Neuronal stem cell (in vitro differentiated cells): ENCODE measurements around the gene JAK1.

Source experiments
- DNase-seq: peaks from one replicate; pipeline ENCODE4 v3.0.0-alpha.2; 2013; ENCODE audit warnings: low spot score
- H2AFZ ChIP-seq: one replicate; pipeline ENCODE4 v1.6.1; 2013; ENCODE audit warnings: mild to moderate bottlenecking, low read length, inconsistent platforms
- H2AK5ac ChIP-seq: 2 replicates; pipeline ENCODE4 v1.6.1; 2013; ENCODE audit warnings: low read depth, mild to moderate bottlenecking, inconsistent platforms, low read length, moderate library complexity, mixed read lengths
- H2BK120ac ChIP-seq: 2 replicates; pipeline ENCODE4 v1.6.1; 2013; ENCODE audit warnings: low read depth, mild to moderate bottlenecking, inconsistent platforms, low read length, moderate library complexity, mixed read lengths
- H2BK12ac ChIP-seq: one replicate; pipeline ENCODE4 v1.6.1; 2013; ENCODE audit warnings: low read length, inconsistent platforms
- H2BK15ac ChIP-seq: 2 replicates; pipeline ENCODE4 v1.6.1; 2013; ENCODE audit warnings: mild to moderate bottlenecking, low read length, inconsistent platforms, mixed read lengths
- H2BK5ac ChIP-seq: one replicate; pipeline ENCODE4 v1.6.1; 2013; ENCODE audit warnings: inconsistent platforms, mild to moderate bottlenecking, low read length, moderate library complexity
- H3K14ac ChIP-seq: one replicate; pipeline ENCODE4 v1.6.1; 2013; ENCODE audit warnings: low read length, inconsistent platforms
- H3K18ac ChIP-seq: 2 replicates; pipeline ENCODE4 v1.6.1; 2013; ENCODE audit warnings: low read length, inconsistent platforms
- H3K23ac ChIP-seq: 2 replicates; pipeline ENCODE4 v1.6.1; 2013; ENCODE audit warnings: low read depth, mild to moderate bottlenecking, mixed read lengths, low read length, inconsistent platforms; ENCODE audit not compliant: poor library complexity
- H3K27ac ChIP-seq: replicated peaks from 3 replicates; pipeline ENCODE4 v1.5.1; 2013; ENCODE audit warnings: low read length, inconsistent platforms
- H3K27me3 ChIP-seq, 3 experiments: 2 replicates each; pipeline ENCODE4 v1.6.1; 2013; ENCODE audit warnings: low read length in 3 of 3, mild to moderate bottlenecking in 2 of 3, inconsistent platforms in 1 of 3, low read depth in 1 of 3, mixed read lengths in 1 of 3, moderate library complexity in 1 of 3; ENCODE audit not compliant: control insufficient read depth in 3 of 3, insufficient read depth in 3 of 3
- H3K36me3 ChIP-seq, 2 donors: replicated peaks in 1 of 2; 2 replicates each; pipeline ENCODE4 v1.6.1; 2013; ENCODE audit warnings: low read length in 2 of 2; ENCODE audit not compliant: control insufficient read depth in 2 of 2, insufficient read depth in 2 of 2
- H3K4ac ChIP-seq: 2 replicates; pipeline ENCODE4 v1.6.1; 2013; ENCODE audit warnings: inconsistent platforms, mild to moderate bottlenecking, low read length, moderate library complexity
- H3K4me1 ChIP-seq, 2 donors: 1 replicate in 1 of 2; 2 replicates in 1 of 2; pipeline ENCODE4 v1.6.1; 2013; ENCODE audit warnings: low read length in 2 of 2, low read depth in 1 of 2; ENCODE audit not compliant: control insufficient read depth in 2 of 2, insufficient read depth in 1 of 2
- H3K4me2 ChIP-seq: one replicate; pipeline ENCODE4 v1.6.1; 2013; ENCODE audit warnings: mild to moderate bottlenecking, low read length, inconsistent platforms; ENCODE audit not compliant: insufficient read depth, poor library complexity, severe bottlenecking
- H3K4me3 ChIP-seq, 2 donors: 2 replicates each; pipeline ENCODE4 v1.5.1; 2013; ENCODE audit warnings: low read length in 2 of 2, mild to moderate bottlenecking in 2 of 2, inconsistent platforms in 1 of 2, moderate library complexity in 1 of 2
- H3K79me1 ChIP-seq: one replicate; pipeline ENCODE4 v1.6.1; 2013; ENCODE audit warnings: low read depth, mild to moderate bottlenecking, inconsistent platforms, low read length, moderate library complexity
- H3K9ac ChIP-seq: one replicate; pipeline ENCODE4 v1.6.1; 2013; ENCODE audit warnings: mild to moderate bottlenecking, low read depth, low read length, inconsistent platforms; ENCODE audit not compliant: poor library complexity
- H3K9me3 ChIP-seq, 2 donors: replicated peaks in 1 of 2; 2 replicates each; pipeline versions ENCODE3 to v1.6.1; 2013; ENCODE audit warnings: low read length in 2 of 2, mild to moderate bottlenecking in 2 of 2, inconsistent platforms in 1 of 2, low read depth in 1 of 2, mixed read lengths in 1 of 2, moderate library complexity in 1 of 2; ENCODE audit not compliant: control insufficient read depth in 2 of 2, insufficient read depth in 1 of 2
- H4K8ac ChIP-seq: one replicate; pipeline ENCODE4 v1.6.1; 2013; ENCODE audit warnings: low read depth, mild to moderate bottlenecking, inconsistent platforms, low read length, moderate library complexity
- H4K91ac ChIP-seq: one replicate; pipeline ENCODE4 v1.6.1; 2013; ENCODE audit warnings: low read length, low read depth, mild to moderate bottlenecking, inconsistent platforms; ENCODE audit not compliant: poor library complexity
- WGBS, 2 donors: extraction: QIAGEN DNeasy Blood & Tissue Kit; methylation state at CpG; one replicate each; pipeline ENCODE4 v1.1.7; 2013; ENCODE audit warnings: missing lambda C conversion rate in 2 of 2, mixed read lengths in 1 of 2; ENCODE audit not compliant: insufficient read length in 2 of 2, insufficient replicate concordance in 1 of 2; ENCODE audit errors: extremely low coverage in 2 of 2; 5-methylcytosine and 5-hydroxymethylcytosine counted together

The JAK1 gene

GRCh38 chr1:64983110-64983509, 16.8 kb upstream of the JAK1 start:
- no peak overlapping the region for H3K14ac ChIP-seq
- no peak overlapping the region for H4K8ac ChIP-seq
- no peak overlapping the region for H3K23ac ChIP-seq
- no peak overlapping the region for H2BK120ac ChIP-seq
- H3K18ac ChIP-seq, result no peak overlapping the region
- DNase-seq, result no peak
- no peak overlapping the region for H2AFZ ChIP-seq
- H3K9me3 ChIP-seq, result no peaks in the 10 kb centered on the region
- no CpG with 5 or more reads among the region's 5 CpGs for WGBS, 2 donors
- no peak overlapping the region for H2BK15ac ChIP-seq
- H3K27me3 ChIP-seq, result no peaks in the 10 kb centered on the region
- no peak overlapping the region for H3K9ac ChIP-seq
- no peaks in the 10 kb centered on the region for H3K36me3 ChIP-seq
- H4K91ac ChIP-seq, result no peak overlapping the region
- no peaks in the 10 kb centered on the region for H3K4me1 ChIP-seq
- no peak overlapping the region for H2BK12ac ChIP-seq
- no peak overlapping the region for H3K4me2 ChIP-seq
- H3K4me3 ChIP-seq, result no peak overlapping the region
- H3K27ac ChIP-seq, result no peak overlapping the region
- no peak overlapping the region for H2AK5ac ChIP-seq
- no peak overlapping the region for H3K4ac ChIP-seq
- H3K79me1 ChIP-seq, result no peaks in the 10 kb centered on the region
- no peak overlapping the region for H2BK5ac ChIP-seq

GRCh38 chr1:64981601-64982533, 15.5 kb upstream of the JAK1 start:
- Histone ChIP-seq H3K27me3 (no peaks in the 10 kb centered on the region), H2BK12ac (no peak overlapping the region), H2AFZ (no peak overlapping the region), H2BK5ac (no peak overlapping the region), H3K4me2 (no peak overlapping the region), H3K14ac (no peak overlapping the region), H3K79me1 (no peaks in the 10 kb centered on the region), H3K9me3 (no peaks in the 10 kb centered on the region), H4K91ac (no peak overlapping the region), H3K9ac (no peak overlapping the region), H3K4ac (no peak overlapping the region), H4K8ac (no peak overlapping the region), H3K4me1 (no peaks in the 10 kb centered on the region), H2AK5ac (no peak overlapping the region), H3K23ac (no peak overlapping the region), H3K27ac (no peak overlapping the region), H3K18ac (no peak overlapping the region), H2BK120ac (no peak overlapping the region), H2BK15ac (no peak overlapping the region), H3K4me3 (no peak overlapping the region), H3K36me3 (no peaks in the 10 kb centered on the region)
- WGBS, 2 donors, result no CpG with 5 or more reads among the region's 7 CpGs
- no peak for DNase-seq

- Histone ChIP-seq H3K27me3 (no peaks in the 10 kb centered on the region), H3K4ac (no peak overlapping the region), H2AFZ (no peak overlapping the region), H4K8ac (no peak overlapping the region), H4K91ac (no peak overlapping the region), H2BK5ac (no peak overlapping the region), H3K9me3 (no peaks in the 10 kb centered on the region), H3K18ac (no peak overlapping the region), H3K23ac (no peak overlapping the region), H3K27ac (no peak overlapping the region), H2AK5ac (no peak overlapping the region), H2BK15ac (no peak overlapping the region), H3K79me1 (no peaks in the 10 kb centered on the region), H3K9ac (no peak overlapping the region), H3K4me1 (no peaks in the 10 kb centered on the region), H3K4me3 (no peak overlapping the region), H3K14ac (no peak overlapping the region), H3K4me2 (no peak overlapping the region), H3K36me3 (no peaks in the 10 kb centered on the region), H2BK12ac (no peak overlapping the region), H2BK120ac (no peak overlapping the region)
- WGBS, 2 donors, result no CpG with 5 or more reads among the region's 8 CpGs
- DNase-seq, result no peak
Observed at GRCh38 chr1:64980745-64981600, 14.6 kb upstream of the JAK1 start.

- Histone ChIP-seq H3K27me3 (no peaks in the 10 kb centered on the region), H3K36me3 (no peaks in the 10 kb centered on the region), H3K9me3 (no peaks in the 10 kb centered on the region), H3K27ac (no peak overlapping the region), H2BK120ac (no peak overlapping the region), H3K23ac (no peak overlapping the region), H3K4me1 (peaks cover 0 to 2% of the 10 kb centered on the region in 2 donors), H4K8ac (no peak overlapping the region), H4K91ac (no peak overlapping the region), H3K14ac (no peak overlapping the region), H2BK15ac (no peak overlapping the region), H2BK12ac (no peak overlapping the region), H3K4me2 (no peak overlapping the region), H2BK5ac (no peak overlapping the region), H2AK5ac (no peak overlapping the region), H3K18ac (no peak overlapping the region), H2AFZ (no peak overlapping the region), H3K4me3 (no peak overlapping the region), H3K4ac (no peak overlapping the region), H3K79me1 (no peaks in the 10 kb centered on the region), H3K9ac (no peak overlapping the region)
- no peak for DNase-seq
Observed at GRCh38 chr1:64979358-64979757, 13.0 kb upstream of the JAK1 start.
